ENCODE data around the gene SYT5.
A peak's percentile ranks its signal among the peaks of the same experiment; 100 is the strongest.
"Not testable (repeated sequence)": the region's sequence is repeated elsewhere in the genome, so short reads cannot be mapped to it uniquely, and the experiment has no call there.

DNA sequence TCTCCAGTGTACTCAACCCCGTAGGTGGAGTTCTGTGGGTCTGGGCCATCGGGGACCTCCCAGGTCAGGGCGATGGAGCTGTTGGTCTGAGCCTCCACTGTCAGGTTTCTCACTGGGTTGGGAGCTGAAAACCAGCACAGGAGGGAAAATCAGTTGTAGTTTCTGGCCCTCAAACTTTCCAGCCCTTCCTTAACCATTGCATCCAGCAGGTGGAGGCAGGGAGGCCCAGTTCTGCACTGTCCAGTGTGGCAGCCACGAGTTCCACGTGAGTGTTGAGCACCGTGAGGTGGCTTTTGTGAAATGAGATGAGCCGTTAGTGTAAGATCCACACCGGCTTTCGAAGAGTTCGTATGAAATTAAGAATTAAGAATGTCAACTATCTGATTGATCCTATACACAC, 22.1 kb upstream of the SYT5 start:
- TF ChIP-seq, protein P1, sequence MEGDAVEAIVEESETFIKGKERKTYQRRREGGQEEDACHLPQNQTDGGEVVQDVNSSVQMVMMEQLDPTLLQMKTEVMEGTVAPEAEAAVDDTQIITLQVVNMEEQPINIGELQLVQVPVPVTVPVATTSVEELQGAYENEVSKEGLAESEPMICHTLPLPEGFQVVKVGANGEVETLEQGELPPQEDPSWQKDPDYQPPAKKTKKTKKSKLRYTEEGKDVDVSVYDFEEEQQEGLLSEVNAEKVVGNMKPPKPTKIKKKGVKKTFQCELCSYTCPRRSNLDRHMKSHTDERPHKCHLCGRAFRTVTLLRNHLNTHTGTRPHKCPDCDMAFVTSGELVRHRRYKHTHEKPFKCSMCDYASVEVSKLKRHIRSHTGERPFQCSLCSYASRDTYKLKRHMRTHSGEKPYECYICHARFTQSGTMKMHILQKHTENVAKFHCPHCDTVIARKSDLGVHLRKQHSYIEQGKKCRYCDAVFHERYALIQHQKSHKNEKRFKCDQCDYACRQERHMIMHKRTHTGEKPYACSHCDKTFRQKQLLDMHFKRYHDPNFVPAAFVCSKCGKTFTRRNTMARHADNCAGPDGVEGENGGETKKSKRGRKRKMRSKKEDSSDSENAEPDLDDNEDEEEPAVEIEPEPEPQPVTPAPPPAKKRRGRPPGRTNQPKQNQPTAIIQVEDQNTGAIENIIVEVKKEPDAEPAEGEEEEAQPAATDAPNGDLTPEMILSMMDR (conservative IDR thresholded peaks at IDR 0.05 in 1 of 2, IDR thresholded peaks at IDR 0.05 in 1 of 2; ENCODE audit: extremely low read depth in 1 of 2, insufficient read depth in 1 of 2, low read depth in 1 of 2, low read length in 2 of 2): peak in 1 of 2 donors; percentile 23
- TF ChIP-seq EZH2 (IDR thresholded peaks at IDR 0.05; ENCODE audit: borderline replicate concordance, low read length): not testable (repeated sequence)

All from mammary epithelial cell (primary cell).